ENCODE results near the gene TERT. TPM values are rescaled to one million over a fixed set of nuclear protein-coding genes. Genes with fewer than 3 reads are reported as not detected.
"Not testable (repeated sequence)": the region's sequence is repeated elsewhere in the genome, so short reads cannot be mapped to it uniquely, and the experiment has no call there.

The TERT gene
- total RNA-seq, 4 donors from 2014 or later, result not detected

DNA sequence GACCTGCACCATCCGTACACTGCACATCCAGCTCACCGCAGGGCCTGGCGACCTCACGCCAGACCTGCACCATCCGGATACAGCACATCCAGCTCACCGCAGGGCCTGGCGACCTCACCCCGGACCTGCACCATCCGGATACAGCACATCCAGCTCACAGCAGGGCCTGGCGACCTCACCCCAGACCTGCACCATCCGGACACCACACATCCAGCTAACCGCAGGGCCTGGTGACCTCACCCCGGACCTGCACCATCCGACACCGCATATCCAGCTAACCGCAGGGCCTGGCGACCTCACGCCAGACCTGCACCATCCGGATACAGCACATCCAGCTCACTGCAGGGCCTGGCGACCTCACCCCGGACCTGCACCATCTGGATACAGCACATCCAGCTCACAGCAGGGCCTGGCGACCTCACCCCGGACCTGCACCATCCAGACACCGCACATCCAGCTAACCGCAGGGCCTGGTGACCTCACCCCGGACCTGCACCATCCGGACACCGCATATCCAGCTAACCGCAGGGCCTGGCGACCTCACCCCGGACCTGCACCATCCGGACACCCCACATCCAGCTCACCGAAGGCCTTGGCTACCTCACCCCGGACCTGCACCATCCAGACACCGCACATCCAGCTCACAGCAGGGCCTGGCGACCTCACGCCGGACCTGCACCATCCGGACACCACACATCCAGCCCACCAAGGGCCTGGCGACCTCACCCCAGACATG is 11.7 kb downstream of the TERT start:
- H3K4me3 ChIP-seq, H3K27me3 ChIP-seq, H3K36me3 ChIP-seq, H3K27ac ChIP-seq, H3K4me1 ChIP-seq, ATAC-seq: not testable (repeated sequence)
- 83 to 88% methylated on average over 8 of the region's 40 CpGs for WGBS, 2 donors (ENCODE audit: low coverage in 1 of 2)
- peaks cover 0 to 11% (median 0%) of the 10 kb centered on the region in 3 donors for H3K9me3 ChIP-seq

DNA sequence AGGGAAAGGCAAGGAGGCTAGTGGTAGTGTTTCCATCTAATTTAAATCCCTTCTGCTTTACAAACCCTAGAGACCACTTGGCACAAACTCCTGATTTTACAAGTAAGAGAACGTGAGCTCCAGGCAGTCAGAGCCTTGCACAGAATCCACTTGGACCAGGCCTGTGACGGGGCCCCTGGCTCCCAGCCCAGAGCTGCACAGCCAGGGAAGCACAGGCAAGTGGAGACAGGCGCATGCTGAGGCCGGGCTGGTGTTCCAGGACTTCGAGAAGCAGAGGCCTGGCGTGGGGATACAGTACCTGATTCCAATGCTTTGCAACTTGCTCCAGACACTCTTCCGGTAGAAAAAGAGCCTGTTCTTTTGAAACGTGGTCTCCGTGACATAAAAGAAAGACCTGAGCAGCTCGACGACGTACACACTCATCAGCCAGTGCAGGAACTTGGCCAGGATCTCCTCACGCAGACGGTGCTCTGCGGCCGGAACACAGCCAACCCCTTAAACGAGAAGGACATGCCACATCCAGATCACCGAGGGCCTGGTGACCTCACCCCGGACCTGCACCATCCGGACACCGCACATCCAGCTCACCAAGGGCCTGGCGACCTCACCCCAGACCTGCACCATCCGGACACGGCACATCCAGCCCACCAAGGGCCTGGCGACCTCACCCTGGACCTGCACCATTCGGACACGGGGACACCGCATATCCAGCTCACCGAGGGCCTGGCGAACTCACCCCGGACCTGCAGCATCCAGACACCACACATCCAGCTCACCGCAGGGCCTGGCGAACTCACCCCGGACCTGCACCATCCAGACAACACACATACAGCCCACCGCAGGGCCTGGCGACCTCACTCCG is 12.5 kb downstream of the TERT start:
- Histone ChIP-seq H3K36me3 (no peaks in the 10 kb centered on the region), H3K9me3 (peaks cover 0 to 6% (median 0%) of the 10 kb centered on the region in 3 donors), H3K27me3 (no peaks in the 10 kb centered on the region), H3K27ac (no peak overlapping the region), H3K4me1 (no peaks in the 10 kb centered on the region), H3K4me3 (no peak overlapping the region)
- WGBS, 2 donors (ENCODE audit: low coverage in 1 of 2), result 52 to 74% methylated on average over 7 to 9 of the region's 37 CpGs
- no peak for ATAC-seq
- no peak for TF ChIP-seq EP300 (IDR thresholded peaks at IDR 0.05)
- TF ChIP-seq POLR2A (IDR thresholded peaks at IDR 0.05), result no peak
- TF ChIP-seq POLR2AphosphoS5 (IDR thresholded peaks at IDR 0.05), result no peak
- TF ChIP-seq, protein P1, sequence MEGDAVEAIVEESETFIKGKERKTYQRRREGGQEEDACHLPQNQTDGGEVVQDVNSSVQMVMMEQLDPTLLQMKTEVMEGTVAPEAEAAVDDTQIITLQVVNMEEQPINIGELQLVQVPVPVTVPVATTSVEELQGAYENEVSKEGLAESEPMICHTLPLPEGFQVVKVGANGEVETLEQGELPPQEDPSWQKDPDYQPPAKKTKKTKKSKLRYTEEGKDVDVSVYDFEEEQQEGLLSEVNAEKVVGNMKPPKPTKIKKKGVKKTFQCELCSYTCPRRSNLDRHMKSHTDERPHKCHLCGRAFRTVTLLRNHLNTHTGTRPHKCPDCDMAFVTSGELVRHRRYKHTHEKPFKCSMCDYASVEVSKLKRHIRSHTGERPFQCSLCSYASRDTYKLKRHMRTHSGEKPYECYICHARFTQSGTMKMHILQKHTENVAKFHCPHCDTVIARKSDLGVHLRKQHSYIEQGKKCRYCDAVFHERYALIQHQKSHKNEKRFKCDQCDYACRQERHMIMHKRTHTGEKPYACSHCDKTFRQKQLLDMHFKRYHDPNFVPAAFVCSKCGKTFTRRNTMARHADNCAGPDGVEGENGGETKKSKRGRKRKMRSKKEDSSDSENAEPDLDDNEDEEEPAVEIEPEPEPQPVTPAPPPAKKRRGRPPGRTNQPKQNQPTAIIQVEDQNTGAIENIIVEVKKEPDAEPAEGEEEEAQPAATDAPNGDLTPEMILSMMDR (IDR thresholded peaks at IDR 0.05), result no peak

DNA sequence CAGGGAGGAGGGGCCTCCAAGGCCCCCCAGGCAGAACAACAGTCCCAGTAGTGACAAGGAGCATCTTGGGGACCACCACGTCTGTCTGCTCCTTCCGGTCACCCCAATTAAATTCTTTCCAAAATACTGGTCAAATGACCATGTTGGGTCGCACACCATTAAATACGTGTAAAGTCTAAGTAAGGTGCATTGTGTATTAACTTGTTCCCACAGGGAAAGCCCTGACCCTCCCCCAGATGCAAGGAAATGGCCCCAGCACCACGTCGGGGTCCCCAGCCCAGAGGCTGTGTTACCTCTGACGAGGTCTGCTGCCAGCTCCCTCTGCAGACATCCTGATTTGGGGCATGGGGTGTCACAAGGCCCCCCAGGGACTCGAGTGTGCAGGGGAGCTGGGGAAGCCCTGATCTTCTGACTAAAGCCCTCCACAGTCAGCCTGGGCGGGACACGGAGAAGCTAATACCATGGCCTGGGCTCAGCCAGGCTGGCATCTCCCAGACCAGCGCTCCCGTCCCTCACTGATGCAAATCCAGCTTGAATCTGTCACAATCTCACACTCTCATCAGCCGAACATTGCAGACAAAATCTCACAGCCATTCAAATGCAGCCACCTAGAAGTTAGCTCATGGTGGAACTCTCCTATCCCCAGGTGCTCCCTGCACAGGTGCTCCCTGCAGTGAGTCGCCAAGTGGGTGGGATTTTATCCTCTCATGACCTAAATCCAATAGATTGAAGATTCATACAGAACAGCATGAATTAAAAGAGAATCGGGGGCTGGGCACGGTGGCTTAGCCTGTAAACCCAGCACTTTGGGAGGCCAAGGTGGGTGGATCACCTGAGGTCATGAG is 13.6 kb downstream of the TERT start:
- ATAC-seq, result no peak
- Histone ChIP-seq H3K4me3 (no peak overlapping the region), H3K4me1 (no peaks in the 10 kb centered on the region), H3K9me3 (peaks cover 0 to 6% (median 0%) of the 10 kb centered on the region in 3 donors), H3K27me3 (no peaks in the 10 kb centered on the region), H3K36me3 (no peaks in the 10 kb centered on the region), H3K27ac (no peak overlapping the region)
- TF ChIP-seq, protein P1 (IDR thresholded peaks at IDR 0.05), result no peak
- TF ChIP-seq POLR2AphosphoS5 (IDR thresholded peaks at IDR 0.05), result no peak
- WGBS, 2 donors (ENCODE audit: low coverage in 1 of 2), result 66 to 95% methylated on average over 3 of the region's 16 CpGs

DNA sequence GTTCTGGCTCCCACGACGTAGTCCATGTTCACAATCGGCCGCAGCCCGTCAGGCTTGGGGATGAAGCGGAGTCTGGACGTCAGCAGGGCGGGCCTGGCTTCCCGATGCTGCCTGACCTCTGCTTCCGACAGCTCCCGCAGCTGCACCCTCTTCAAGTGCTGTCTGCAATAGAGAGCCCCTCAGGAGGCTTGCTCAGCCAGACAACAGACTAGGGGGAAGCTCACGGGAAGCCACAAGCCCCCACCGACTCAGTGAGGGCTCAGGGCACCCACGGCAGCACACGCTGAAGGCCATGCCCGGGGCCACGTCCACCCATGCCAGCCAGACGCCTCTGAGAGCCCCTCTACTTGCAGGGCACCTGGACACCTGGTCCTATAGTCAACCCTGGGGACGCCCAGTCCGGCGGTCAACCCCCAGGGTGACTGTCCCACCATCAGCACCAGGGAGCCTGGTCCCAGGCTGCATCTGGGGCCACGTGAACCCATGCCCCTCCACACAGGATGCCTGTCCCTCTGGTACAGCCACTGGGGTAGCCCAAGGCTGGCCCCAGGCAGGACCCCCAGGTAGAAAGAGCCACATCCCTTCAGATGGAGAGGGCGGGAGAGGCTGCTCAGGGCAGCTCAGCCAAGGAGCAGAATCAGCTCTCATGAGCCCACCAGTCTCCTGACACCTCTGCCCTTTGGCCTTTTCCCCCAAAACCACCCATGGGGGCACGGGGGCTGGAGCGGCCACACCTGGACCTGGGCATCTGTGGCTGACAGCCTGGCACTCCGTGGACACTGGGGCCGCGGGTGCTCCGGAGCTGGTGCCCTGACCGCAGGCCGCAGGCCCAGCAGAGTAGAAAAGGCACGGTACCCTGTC is 14.5 kb downstream of the TERT start:
- TF ChIP-seq, protein P1 (IDR thresholded peaks at IDR 0.05), result no peak
- no peak for TF ChIP-seq POLR2AphosphoS5 (IDR thresholded peaks at IDR 0.05)
- Histone ChIP-seq H3K27ac (no peak overlapping the region), H3K4me3 (no peak overlapping the region), H3K9me3 (peaks cover 0 to 6% (median 0%) of the 10 kb centered on the region in 3 donors), H3K36me3 (no peaks in the 10 kb centered on the region), H3K27me3 (peaks cover 2% of the 10 kb centered on the region), H3K4me1 (no peaks in the 10 kb centered on the region)
- no peak for ATAC-seq
- 79% methylated on average over 4 of the region's 32 CpGs; no CpG with 5 or more reads in 1 of the 2 donors for WGBS, 2 donors (ENCODE audit: low coverage in 1 of 2)

Measured in gastroesophageal sphincter (tissue), 4 donors.